Measurements from ENCODE around the gene HMGB3.
"Not testable (repeated sequence)": the region's sequence is repeated elsewhere in the genome, so short reads cannot be mapped to it uniquely, and the experiment has no call there.

Gene HMGB3

GRCh38 chrX:150980186-150980585 lies 2.9 kb upstream of the HMGB3 start:
- DNase-seq = no peak

GRCh38 chrX:150980711-150981110 lies 2.4 kb upstream of the HMGB3 start:
- DNase-seq = no peak

DNA sequence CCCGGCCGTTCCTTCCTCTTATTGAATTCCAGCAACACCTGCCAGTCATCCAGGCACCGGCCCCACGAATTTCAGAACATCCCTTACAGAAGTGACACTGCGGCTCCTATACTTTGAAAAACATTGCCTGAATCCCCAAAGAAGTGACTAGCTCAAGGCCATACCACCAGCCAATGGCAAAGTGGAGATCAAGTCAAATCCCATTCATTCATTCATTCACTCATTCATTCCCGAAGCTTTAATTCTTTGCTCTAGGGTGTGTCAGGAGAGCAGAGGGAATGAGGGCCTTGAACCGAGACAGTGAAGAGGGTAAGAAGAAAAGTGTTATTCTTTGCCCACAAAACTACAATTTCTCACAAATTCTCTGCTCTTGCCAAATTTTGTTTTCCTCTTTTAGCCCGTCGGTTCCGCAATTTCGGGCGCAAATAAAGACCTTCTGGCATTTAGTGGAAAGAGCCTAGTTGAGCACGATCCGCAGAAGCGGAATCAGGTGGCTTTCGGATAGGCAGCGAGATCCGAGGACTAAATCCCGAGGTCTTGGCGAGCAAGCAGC lies 824 bp upstream of the HMGB3 start:
- DNase-seq = no peak

- no peak for DNase-seq
Observed at GRCh38 chrX:150983521-150984168, 510 bp downstream of the HMGB3 start.

DNA sequence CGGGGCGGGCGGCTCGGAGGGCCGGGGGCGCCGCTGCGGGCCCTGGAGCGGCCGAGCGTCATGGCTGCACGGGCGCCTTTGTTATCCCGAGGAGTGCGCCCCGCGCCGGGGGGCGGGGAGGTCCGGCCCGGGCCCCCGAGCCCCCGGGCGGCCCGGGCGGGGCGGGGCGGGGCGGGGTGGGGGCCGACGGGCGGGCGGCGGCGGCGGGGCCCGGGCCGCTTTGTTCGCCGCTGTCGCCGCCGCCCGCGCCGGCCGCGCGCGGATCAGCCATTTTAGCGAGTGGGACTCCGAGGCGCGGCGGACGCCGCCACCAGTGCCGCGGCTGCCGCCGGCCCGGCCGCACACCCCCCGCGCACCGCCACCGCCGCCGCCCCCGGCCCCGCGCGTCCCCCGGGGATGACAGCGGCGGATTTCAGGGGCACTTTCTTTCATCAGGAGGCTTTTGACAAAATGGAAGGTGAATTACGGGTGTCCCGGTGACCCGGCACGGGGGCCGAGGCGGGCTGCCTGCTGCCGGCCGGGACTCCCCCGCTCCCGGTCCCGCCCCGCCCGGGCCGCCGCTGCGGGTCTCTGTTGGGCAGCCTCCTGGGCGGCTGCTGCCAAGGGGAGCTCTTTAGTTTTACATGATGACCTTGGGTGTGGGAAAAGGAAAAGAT lies 1.2 kb downstream of the HMGB3 start:
- DNase-seq = no peak

DNA sequence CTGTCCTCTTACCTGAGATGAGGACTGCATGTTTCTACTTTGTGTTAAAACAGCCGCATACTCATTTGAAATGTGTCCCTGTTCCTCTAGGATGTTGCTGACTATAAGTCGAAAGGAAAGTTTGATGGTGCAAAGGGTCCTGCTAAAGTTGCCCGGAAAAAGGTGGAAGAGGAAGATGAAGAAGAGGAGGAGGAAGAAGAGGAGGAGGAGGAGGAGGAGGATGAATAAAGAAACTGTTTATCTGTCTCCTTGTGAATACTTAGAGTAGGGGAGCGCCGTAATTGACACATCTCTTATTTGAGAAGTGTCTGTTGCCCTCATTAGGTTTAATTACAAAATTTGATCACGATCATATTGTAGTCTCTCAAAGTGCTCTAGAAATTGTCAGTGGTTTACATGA lies 4.6 kb downstream of the HMGB3 start:
- not testable (repeated sequence) for DNase-seq

DNA sequence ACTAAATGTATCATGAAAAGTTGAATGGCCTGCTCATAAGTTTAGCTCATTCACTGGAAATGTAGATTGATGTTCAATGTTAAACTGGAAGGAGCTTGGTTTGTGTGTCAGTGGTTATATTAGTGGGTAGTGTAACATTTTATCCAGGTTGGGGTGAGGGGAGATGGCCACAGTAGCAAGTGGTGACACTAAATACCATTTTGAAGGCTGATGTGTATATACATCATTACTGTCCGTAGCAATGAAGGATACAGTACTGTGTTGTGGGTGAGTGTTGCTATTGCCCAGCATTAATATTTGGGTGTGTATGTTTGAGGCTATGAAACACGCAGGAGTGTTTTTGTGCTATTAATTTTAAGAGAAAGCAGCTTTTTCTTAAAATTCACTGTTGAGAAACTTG lies 6.3 kb downstream of the HMGB3 start:
- DNase-seq = no peak

DNA sequence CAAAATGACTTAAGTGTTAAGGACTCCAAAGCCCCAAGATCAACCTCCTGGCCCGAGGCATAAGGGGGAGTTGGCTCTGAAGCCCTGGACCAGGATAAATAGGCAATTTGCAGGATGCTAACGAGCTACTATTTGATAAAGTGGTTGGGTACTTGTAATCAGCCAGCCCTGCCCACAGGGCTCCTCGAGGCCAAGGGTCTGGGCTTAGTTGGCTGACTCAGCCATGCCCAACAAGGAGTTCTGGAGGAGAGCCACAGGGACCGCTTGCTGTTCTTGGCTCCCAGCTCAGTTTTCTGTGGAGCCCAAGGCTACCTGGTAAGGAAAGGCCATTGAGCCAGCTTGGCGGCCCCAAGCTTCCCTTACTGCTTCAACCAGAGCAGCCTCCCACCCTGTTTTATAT lies 7.8 kb downstream of the HMGB3 start:
- DNase-seq = no peak

DNA sequence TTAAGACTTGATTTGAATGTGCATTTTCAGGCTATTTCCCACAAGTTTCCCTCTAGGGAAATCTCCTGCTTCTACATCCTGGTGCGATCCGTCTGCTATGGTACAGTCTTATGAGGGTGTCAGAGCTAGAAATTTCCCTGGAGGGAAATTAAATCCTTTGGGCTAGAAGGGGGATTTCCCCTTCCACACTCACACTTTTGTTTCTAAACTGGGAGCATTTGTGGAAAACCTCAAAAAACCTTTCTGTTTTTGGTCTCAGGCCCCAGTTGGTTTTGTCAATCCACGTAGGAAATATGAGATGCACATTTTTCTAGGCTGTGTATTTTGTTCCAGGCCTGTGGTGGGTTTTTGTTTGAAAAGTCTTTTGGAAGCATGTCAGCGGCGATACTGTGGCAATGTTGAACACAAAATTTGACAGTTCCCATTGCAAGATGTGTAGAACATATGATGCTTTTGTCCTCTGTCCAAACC lies 17.8 kb downstream of the HMGB3 start:
- peak; percentile 34 for DNase-seq

GRCh38 chrX:151004085-151004484 lies 20.9 kb downstream of the HMGB3 start:
- no peak for DNase-seq

DNA sequence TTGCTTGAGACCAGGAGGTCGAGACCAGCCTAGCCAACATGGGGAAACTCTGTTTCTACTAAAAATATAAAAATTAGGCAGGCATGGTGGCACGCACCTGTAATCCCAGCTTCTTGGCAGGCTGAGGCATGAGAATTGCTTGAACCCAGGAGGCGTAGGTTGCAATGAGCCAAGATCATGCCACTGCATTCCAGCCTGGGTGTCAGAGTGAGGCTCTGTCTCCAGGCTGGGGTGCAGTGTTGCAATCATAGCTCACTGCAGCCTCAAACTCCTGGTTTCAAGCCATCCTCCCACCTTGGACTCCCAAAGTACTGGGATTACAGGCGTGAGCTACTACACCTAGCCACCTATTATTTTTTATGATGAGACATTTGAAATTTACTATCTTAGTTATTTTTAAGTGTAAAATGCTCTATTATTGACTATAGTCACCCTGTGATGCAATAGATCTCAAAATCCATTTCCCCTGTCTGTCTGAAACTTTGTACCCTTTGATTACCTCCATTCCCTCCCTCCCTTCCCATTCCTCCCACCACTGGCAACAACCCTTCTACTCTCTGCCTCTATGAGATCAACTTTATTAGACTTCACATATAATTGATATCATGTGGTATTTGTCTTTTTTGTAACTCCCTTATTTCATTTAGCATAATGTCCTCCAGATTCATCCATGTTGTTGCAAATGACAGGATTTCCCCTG lies 23.4 kb downstream of the HMGB3 start:
- no peak for DNase-seq

- no peak for DNase-seq
Observed at GRCh38 chrX:151009582-151009981, 26.4 kb downstream of the HMGB3 start.

DNA sequence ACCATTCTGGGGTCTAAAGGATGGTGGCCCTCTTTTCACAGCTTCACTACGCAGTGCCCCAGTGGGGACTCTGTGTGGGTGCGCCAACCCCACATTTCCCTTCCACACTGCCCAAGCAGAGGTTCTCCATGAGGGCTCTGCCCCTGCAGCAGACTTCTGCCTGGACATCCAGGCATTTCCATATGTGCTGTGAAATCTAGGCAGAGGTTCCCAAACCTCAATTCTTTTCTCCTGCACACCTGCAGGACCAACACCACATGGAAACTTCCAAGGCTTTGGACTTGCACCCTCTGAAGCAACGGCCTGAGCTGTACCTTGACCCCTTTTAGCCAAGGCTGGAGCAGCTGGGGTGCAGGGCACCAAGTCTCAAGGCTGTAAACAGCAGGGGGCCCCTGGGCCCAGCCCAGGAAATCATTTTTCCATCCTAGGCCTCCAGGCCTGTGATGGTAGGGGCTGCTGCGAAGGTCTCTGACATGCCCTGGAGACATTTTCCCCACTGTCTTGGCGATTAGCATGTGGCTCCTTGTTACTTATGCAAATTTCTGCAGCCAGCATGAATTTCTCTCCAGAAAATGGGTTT lies 30.1 kb downstream of the HMGB3 start:
- no peak for DNase-seq

DNA sequence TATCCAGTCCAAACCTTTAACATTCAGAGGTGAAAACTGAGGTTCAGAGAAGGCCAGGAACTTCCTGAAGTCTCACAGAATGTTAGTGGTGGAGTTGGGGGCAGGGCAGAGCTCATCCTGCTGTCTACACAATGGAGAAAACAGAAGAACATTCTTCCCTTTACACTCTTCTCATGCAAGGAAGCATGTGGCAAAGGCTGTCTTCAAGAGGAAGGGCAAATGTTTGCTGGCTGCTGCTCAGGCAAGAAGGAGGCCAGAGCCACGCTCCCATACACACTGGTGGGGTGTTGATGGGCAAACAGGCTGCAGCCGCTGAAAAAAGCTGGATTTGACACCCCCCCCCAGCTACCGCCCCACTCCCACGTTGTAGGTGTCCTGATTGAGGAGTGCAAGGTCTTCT lies 32.5 kb downstream of the HMGB3 start:
- no peak for DNase-seq

DNA sequence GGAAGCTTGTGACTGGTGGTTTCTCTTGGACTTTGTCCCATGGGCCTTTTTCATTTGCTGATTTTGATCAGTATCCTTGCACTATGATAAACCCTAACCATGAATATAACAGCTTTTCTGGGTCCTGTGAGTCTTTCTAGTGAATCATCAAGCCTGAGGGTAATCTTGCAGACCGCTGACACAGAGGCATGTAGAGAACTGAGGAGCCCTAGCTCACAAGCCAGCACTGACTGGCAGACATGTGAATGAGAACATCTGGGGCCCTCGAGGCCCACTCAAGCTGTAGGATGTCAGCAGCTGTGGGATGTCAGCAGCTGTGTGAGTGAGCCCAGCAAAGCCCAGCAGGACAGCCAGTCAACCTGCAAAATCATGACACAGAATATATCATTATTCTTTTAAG lies 36.7 kb downstream of the HMGB3 start:
- no peak for DNase-seq

DNA sequence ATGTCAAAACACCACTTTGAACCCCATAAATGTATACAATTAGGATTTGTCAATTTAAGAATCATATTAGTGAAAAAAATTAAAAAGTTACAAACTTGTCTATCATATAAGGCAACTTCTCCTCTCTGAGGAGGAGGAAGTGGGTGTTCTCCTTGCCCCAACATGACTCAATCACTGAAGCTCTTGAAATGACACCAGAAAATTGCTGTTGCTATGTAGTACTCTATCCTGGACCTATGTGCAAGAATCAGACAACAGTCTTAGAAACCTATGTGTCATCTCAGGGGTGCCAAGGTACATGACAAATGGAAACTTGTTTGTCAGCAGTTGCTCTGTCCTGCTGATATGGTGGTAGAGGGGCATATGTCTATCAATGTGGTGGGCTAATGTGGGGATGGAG lies 47.7 kb downstream of the HMGB3 start:
- DNase-seq = no peak

DNA sequence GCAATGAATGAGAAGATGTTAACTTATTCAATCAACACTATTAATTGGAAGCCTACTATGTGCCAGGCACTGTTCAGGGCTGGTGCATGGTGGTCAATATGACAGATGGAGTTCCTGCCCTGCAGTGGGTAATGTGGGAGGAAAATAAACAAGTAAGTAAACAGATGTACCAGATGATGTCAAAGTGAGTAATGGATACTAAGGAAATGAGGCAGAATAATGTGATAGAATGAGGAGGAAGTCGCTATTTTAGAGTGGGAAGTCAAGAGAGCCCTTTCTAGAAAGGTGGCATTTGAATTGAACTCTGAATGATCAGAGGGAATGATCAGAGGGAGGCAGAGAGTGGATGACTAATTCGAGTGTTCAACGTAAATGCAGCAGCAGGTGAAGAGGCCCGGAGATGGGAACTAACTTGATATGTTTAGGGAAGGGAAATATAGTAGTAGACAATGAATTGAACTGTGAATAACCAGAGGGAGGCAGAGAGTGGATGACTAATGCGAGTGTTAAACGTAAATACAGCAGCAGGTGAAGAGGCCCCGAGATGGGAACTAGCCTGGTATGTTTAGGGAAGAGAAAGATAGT lies 48.3 kb downstream of the HMGB3 start:
- DNase-seq = no peak

DNA sequence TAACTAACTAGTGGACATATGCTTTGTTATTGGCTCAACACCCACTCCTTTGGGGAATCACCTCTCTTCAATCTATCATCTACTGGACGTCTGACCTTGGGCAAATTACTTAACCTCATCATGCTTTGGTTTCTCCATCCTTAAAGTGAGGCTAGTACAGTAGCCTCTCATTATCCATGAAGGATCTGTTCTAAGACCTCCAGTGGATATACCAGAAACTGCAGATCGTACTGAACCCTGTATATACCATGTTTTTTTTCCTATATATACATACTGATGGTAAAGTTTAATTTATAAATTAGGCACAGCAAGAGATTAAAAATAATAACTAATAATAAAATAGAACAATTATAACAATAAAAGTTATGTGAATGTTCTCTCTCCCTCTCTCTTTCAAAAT lies 56.2 kb downstream of the HMGB3 start:
- DNase-seq = no peak

All from femur (tissue), 1 donor.